ENCODE results near the gene TIMP2.

Gene TIMP2

GRCh38 chr17:78803186-78803845 is 121.9 kb downstream of the TIMP2 start:
- H3K4me3 ChIP-seq (replicated peaks; ENCODE audit: low read depth, low read length) = no peak overlapping the region
- no peak for TF ChIP-seq CTCF (IDR thresholded peaks at IDR 0.05; ENCODE audit: low read length, missing control alignments)
- no peak for DNase-seq (ENCODE audit: low read depth)

Data from fibroblast of pulmonary artery (primary cell).